Loucy (cell line): ENCODE results near the gene C1QTNF9.

Experiments
- CTCF ChIP-seq: fragments of 200-600 bp; sonication (generic); conservative IDR thresholded peaks from 2 replicates; pipeline ENCODE4 v1.5.1; 2014; ENCODE audit warnings: mild to moderate bottlenecking, antibody characterized with exemption, low read length
- EZH2phosphoT487 ChIP-seq: fragments of 200-600 bp; IDR thresholded peaks from 2 replicates; pipeline ENCODE4 v1.6.1; 2018; ENCODE audit warnings: antibody characterized with exemption, mild to moderate bottlenecking, moderate library complexity, borderline replicate concordance

- TF ChIP-seq CTCF (no peak), EZH2phosphoT487 (no peak)
Measured at GRCh38 chr13:24287748-24288287, 21.6 kb upstream of the C1QTNF9 start.
